ENCODE data around the gene NOTCH1.
A peak's percentile ranks its signal among the peaks of the same experiment; 100 is the strongest.

Gene NOTCH1

DNA sequence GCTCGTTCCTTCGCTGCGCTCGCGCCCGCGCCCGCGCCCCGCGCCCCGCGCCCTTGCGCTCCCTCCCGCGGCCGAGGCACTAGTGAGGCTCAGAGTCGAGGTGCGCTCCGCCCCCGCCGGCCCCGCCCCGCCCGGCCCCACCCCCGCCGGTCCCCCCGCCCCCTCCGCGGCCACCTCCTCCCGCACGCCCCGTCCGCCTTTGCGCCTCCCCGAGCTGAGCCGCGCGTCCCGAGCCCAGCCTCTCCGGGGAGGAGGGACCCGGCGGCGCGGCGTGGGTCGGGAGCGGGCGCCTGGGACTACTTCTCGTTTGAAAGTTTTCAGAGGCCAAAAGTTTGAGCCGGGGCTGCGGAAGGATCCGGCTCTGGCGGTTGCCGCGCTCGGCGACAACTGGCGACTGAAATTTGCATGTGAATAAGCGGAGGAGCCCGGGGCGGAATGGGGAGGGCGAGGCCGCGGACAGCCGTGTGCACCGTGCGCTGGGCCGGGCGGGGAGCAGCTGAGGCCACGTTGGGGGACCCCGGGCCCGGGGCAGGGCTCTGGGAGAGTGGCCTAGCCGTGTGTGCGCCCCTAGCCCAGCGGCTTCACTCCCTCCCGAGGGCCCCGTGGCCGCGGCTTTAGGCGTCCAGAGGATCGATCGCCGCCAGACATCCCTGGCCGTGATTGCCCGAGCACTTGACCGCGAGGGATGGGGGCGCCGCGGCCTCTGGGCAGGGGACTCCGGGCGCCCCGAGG lies at the start of gene NOTCH1:
Gene NOTCH1, minus strand, starts transcription at position 84 of the 732 bp plus-strand sequence. CDS start 262 bp downstream, outside the sequence.
- DNase-seq, result peak; percentile 96

DNA sequence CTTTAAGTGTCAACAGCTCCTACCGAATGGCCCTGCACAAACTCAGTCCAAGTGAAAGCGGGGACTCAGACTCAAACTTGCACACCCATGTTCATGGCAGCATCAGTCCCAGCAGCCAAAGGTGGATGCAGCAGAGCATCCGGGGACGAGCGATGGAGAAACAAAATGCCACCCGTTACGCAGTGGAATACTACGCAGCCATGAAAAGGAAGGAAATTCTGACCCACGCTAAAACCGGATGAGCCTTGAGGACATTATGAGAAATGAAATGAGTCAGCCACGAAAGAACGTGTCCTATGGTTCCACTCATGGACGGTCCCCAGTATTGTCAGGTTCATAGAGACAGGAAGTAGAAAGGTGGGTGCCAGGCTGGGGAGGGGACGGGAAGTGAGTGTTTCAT lies 48.6 kb upstream of the NOTCH1 start:
- no peak for DNase-seq

DNA sequence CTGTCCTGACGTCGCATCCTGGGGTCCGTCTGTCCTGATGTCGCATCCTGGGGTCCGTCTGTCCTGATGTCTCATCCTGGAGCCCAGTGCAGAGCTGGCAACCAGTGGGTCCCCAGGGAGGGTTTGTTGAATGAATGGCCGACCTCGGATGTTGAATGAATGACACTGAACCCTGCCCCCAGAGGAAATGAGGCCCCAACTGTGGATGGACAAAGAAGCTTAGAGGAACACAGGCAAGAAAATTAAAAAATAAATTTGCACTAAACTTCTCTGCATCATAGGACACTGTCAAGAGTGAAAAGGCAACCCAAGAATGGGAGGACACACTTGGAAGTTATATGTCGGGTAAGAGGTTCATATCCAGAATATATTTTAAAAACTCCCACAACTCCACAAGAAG lies 47.7 kb upstream of the NOTCH1 start:
- no peak for DNase-seq

DNA sequence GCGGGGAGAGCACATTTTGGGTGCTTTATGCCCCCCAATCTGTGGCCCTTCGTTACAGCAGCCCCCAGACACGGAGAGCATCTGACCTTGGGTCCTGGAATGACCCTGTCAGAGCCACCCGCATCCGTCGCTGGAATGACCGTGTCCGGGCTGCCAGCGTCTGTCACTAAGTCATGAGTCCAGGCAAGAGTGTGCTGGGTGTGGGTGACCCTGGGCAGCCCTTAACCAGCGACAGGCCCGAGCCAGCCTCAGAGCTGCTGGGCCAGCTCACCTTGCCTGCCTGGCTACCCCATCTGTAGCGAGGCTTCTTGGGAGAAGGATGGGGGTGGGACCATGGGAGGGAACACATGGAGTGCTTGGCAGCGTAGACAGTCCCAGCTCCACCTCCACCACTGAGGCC lies 46.8 kb upstream of the NOTCH1 start:
- DNase-seq, result no peak

DNA sequence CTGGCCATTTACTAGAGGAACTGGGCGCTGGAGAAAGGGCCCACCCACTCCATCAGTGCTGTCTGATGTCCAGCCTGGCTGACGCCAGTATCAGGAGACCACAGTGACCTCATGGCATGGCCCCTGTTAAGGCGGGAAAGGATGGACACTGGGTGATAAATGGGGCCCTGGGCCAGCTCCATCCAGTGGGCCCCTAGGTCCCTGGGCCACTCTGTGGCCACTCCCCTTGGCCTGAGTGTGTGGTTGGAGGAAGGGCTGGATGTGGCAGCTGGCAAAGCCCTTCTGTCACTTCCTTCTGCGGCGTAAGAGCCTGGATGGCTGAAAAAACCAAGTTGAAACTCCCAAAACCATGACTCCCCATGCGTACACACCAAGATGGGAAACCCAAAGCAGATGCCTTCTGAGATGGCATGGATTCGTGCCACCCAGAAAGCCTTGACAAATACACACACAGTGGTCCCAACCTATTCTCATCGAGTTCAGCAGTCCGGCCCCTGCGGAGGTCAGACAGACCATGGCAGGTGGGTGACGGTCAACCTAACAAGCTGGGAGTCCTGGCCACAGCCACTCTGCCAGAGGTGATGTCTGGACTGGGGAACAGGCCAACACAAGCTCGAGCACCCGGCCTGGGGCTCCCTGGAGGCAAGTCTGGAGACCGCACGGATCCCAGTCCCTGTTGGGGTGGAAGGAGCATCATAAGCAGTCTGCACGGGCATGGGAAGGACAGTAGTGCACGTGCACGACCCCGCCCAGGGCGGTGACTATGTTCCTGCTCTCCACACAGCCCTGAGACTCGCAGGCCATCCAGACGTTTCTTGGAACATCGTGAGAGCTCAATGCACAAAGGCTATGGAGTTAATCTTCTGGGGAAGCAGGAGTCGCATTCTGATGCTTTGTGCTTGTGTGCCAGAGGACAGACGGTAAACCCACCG lies 45.2 kb upstream of the NOTCH1 start:
- no peak for DNase-seq

DNA sequence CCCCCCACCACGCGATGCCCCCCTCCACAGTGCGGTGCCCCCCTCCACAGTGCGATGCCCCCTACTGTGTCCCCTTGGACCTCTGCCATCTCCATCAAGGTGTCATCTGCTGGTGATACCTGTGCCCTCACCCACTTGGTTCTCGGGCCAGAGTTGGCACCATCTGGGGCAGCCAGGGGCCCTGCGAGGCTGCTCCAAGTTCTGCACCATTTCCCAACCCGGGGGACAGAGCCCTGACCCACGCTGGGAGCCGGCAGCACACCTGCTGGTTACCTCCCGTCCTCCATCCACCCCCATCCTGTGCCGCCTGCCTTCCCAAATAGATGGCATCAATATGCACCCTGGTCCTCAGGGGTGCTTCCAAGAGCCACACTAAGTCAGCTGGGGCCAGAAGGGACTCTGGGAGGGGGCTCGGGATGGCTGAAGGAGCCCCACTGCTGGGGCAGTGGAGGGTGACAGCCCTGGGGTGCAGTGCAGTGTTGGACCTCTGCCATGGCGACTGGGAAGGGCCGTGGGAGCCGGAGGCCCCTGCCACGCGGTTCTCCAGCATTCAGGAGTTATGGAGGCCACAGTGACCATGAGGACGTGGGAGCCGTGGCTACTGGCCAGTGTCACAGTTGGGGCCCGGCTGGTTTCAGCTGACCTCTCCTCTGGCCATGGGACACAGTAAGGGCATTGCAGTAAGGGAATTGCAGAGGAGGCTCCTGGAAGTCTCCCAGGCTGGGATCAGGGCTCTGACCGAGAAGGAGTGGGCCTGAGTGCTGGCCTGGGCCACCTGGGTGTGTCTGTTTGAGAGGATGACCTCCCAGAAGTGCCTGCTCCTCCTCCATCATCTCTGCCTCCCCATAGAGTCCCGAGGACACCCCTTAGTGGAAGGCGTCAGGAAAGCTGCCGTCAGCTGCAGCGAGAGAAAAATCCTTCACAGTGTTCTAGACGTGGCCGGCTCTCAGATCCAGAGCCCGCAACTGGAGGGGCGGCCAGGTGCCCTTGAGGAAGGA lies 44.2 kb upstream of the NOTCH1 start:
- DNase-seq, result no peak

DNA sequence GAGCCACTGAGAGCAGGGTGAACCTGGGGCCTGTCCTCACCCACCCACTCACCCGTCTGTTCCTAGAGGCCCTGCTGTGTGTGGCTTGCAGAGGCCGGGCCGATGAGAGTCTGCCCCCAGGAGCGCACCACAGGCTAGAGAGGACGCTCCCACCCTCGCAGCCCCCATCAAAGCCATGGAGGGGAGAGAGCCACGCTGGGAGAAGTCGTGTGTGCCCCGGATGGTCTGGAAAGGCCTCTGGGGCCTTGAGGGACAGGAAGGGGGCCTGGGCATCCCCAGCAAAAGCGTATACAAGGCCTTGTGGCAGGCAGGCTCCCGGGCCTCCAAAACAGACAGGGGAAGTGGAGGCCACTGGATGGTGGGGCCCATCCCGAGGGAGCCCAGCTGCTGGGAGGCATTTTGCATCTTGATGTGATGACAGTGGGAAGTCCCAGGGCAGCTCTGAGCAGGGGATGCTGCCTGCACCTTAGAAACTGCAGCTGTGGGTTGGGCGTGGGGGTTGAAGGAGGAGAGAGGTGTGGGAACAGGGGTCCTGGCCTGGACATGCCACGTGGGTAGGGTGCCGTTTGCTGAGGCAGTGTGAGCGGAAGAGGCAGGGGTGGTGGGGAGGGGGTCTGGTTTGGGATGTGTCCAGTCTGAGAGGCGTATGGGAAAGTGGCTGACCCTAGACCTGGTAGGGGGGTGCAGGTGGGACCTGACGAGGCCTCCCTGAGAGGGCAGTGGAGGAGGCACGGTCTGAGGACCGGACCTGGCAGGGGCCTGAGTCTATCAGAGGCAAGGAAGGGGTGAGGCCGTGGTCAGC lies 43.0 kb upstream of the NOTCH1 start:
- no peak for DNase-seq

DNA sequence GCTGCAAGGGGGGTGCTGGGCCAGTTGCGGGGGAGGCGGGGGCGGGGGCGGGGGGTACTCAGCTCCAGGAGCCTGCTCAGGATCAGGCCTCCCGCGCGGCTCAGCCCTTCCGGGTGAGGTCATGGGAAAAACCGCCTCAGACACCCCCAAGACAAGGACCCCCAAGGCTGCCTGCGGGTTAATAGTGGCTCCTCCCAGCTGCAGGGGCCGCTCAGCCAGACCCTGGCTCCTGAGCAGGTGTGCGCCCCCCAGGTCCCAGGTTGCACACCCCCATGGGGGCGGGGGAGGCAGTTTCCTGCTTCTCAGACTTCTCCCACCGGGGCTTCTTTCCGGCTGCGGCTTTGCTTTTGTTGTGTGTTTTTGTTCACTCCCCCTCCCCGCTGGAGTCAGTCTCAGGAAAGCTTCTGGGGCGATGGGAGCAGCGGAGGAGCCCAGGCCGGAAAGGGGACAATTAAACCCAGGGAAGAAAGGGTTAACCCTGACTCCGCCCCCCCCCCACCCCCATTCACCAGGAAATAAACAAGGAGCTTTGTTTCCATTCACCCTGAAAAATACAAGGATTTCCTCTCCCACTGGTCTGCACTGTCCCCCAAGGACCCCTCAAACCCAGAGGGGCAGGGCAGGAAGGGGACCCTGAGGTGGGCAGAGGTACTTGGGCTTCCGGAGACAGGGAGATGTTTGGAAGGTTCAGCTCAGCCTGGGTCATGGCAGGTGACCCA lies 42.3 kb upstream of the NOTCH1 start:
- peak; percentile 79 for DNase-seq

DNA sequence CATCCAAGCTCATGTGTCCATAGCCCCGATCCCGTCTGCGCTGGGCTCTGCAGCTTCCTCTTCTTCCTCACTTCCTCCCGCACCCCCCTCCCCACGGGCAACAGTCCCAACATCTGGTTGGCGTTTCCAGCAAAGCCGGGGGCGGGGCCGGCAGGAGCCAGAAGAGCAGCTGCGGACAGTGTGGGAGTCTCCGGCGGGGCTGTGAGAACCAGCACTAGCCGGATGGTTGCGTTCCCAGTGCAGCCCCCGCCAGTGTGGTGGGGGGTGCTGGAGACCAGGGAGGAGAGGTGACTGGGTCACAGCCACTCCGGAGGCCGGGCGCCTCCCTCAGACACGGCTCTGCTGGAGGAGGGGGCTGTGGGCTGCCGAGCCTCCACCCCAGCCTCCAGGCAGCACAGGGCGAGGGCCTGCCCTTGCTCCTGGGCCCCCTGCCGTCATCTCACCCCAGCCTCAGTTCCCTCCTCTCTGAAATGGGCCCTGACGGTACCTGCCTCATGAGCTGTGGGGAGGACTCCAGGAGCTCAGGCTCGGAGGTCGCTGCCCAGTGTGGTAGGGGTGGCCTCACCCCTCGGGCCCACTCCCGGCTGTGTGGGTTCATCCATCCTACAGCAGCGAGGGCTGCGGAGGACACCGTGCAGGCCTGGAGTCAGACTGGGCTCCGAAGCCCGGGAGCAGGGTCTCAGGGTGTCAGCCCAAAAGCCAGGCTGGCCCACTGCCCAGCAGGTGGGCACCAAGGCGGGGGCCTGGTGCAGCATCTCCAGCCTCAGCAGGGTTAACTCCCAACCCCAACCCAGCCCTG lies 41.5 kb upstream of the NOTCH1 start:
- DNase-seq, result peak; percentile 92

DNA sequence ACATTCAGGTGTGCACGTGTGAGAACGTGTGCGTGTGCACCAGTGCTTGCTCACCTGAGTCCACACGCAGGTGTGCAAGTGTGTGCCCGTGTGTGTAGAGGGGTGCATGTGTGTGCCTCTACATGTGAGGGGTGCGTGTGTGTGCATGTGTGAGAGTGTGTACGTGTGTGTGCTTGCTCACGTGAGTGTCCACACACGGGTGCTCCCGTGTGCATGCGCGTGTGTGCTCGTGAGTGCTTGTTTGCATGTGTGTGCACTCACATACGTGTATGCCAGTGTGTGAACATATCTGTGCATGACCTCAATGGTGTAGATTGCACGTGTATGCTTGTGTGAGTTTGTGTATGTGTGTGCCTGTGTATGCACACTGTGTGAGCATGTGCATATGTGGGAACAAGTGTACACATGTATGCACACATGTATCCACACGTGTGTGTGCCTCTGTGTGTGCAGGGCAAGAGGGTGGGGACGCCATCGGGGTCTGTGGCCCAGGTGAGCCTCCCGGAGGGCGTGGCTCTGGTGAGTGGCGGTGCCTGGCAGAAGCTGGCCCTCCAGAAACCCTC lies 40.6 kb upstream of the NOTCH1 start:
- no peak for DNase-seq

DNA sequence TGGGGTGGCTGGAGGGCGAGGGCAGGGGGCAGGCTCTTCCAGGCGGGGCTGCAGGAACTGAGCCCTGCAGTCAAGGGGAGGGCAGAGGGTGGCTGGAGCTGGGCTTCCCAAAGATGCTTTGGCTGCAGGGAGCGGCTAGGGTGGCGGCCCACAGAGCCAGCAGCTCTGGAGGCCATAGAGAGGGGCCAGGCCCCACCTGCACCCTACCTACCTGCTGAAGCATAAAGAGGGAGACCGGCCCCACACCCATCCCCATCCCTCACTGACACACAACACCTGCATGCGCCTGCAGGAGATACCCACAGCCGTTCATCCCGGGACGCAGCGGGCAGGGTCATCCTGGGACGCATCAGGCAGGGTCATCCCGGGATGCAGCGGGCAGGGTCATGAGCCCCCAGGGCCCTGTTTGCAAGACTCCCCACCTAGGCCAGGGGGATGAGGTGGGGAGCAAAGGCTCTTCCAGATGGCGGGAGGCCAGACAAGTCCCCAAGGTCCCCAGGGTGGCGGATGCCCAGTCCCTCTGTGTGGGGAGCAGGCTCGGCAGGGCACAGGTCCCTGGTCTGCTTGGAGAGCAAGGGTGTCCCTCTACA lies 39.8 kb upstream of the NOTCH1 start:
- DNase-seq, result no peak

DNA sequence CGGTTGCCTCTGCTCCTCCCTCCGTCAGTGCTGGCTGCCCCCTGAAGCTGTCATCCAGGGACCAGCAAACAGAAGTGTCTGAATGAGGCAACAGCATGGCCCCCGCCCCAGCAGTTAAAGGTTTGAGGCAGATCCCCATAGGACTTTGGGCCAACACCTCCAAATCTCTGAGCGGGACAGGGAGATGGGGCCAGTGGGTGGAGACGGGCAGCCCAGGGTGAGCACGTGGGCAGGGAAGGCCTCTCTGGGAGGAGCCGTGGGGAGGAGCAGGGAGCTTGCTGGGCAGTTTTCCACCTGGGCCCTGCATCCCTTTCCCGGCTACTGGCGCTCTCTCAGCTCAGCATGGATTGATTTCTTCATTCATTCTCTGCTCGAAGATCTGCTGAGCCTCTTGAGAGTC lies 39.1 kb upstream of the NOTCH1 start:
- DNase-seq, result no peak

DNA sequence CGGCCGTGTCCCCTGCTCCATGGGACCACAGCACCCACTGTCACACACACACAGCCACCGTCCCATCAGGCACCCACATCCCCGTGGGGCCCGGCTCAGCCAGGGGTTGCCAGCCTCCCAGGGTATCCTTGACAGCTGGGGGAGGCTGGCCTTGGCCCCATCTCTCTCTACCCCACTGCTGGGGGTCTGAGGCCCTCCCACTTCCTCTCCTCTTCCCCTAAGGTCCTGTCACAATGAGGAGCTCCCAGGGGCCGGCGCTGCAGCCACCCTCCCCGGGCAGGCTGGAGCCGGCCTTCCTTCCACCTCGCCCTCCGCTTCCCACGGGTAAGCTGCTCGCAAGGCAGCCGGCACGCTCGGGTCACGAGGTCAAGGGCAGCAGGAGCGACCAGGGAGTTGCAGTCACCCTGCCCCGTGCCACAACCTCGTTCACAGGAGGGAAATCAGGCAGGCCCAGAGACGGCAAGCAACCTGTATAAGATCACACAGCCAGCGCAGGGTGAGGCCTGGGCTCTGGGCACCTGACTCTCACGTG lies 38.6 kb upstream of the NOTCH1 start:
- no peak for DNase-seq

DNA sequence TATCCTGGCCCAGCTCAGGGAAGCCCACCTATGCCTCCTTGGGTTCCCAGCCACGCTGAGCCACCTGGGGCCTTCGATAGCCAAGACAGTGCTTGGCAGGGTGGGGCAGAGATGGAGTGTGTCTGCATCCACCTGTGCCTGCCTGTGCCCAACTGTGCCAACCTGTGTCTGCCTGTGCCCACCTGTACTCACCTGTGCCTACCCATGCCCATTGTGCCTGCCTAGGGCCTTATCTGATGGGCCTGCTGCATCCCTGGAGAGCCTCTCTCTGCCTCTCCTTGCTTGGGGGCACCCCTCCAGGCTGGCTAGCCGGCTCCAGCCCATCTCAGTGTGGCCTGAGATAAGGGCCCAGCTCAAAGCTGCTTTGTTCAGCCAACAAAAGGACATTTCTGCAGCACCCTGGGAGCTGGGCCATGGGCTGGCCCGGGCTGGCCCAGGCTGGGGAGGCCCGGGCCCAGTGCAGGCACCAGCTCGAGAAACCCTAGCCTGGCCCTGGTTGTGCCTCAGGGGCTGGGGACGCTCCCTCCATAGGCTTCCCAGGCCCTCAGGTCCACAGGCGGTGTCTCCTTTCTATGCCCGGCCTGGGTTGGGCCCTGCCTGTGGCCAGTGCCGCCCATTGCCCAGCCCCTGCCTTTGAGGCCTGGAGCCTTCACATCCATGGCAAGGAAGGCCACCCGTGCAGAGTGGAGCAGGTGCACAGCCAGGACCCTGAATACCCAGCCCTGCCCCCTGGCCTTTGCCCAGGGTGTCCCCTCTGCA lies 37.3 kb upstream of the NOTCH1 start:
- DNase-seq, result no peak

DNA sequence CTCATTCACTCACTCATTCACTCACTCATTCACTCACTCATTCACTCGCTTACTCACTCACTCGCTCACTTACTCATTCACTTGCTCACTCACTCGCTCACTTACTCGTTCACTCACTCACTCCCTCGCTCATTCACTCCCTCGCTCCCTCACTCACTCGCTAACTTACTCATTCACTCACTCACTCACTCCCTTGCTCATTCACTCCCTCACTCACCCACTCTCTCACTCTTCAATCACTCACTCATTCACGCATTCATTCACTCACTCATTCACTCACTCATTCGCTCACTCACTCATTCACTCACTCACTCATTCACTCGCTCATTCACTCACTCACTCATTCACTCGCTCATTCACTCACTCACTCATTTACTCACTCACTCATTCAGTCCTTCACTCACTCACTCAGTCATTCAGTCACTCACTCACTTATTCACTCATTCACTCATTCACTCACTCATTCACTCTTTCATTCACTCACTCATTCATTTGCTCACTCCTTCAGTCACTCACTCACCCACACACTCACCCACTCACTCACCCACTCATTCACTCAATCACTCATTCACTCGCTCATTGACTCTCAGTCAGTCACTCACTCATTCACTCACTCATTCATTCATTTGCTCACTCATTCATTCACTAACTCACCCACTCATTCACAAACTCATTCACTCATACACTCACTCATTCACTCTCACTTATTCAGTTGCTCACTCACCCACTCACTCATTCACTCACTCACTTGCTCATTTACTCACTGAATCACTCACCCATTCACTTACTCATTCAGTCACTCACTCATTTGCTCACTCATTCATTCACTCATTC lies 36.0 kb upstream of the NOTCH1 start:
- DNase-seq, result peak; percentile 65

DNA sequence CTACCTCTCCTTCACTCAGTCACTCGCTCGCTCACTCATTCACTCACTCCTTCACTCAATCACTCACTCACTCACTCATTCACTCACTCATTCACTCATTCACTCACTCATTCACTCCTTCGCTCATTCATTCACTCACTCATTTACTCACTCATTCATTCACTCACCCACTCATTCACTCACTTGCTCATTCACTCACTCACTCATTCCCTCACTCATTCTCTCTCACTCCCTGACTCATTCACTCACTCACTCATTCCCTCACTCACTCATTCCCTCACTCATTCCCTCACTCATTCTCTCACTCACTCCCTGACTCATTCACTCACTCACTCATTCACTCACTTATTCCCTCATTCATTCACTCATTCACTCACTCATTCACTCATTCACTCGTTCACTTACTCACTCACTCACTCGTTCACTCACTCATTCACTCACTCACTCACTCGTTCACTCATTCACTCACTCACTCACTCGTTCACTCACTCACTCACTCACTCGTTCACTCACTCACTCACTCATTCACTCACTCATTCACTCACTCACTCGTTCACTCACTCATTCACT lies 33.9 kb upstream of the NOTCH1 start:
- DNase-seq, result peak; percentile 75
